Esophagus muscularis mucosa (tissue), 3 donors: Measurements from ENCODE around the gene TIMM17A.

Experiments used
- EP300 ChIP-seq: sonication (generic); formaldehyde crosslinking; IDR thresholded peaks from one replicate; pipeline ENCODE4 v1.6.1; 2017; ENCODE audit warnings: antibody characterized with exemption
- TF ChIP-seq, protein P1 (sequence below), 3 experiments: fragments of 200-600 bp in 2 of 3; fragments of 450-650 bp in 1 of 3; sonication (generic) in 2 of 3; IDR thresholded peaks; one replicate each; pipeline ENCODE4 v1.5.1; 2017 to 2019; ENCODE audit warnings: antibody characterized with exemption in 3 of 3, mild to moderate bottlenecking in 2 of 3, moderate library complexity in 1 of 3

- TF ChIP-seq, protein P1, sequence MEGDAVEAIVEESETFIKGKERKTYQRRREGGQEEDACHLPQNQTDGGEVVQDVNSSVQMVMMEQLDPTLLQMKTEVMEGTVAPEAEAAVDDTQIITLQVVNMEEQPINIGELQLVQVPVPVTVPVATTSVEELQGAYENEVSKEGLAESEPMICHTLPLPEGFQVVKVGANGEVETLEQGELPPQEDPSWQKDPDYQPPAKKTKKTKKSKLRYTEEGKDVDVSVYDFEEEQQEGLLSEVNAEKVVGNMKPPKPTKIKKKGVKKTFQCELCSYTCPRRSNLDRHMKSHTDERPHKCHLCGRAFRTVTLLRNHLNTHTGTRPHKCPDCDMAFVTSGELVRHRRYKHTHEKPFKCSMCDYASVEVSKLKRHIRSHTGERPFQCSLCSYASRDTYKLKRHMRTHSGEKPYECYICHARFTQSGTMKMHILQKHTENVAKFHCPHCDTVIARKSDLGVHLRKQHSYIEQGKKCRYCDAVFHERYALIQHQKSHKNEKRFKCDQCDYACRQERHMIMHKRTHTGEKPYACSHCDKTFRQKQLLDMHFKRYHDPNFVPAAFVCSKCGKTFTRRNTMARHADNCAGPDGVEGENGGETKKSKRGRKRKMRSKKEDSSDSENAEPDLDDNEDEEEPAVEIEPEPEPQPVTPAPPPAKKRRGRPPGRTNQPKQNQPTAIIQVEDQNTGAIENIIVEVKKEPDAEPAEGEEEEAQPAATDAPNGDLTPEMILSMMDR (IDR thresholded peaks at IDR 0.05), result no peak
- TF ChIP-seq EP300, result no peak
Measured at GRCh38 chr1:201939574-201939973, 15.7 kb upstream of the TIMM17A start.
